IMR-90 (cell line): ENCODE data around the gene ARRDC2. TPM values are rescaled to one million over a fixed set of nuclear protein-coding genes. Genes with fewer than 3 reads are reported as not detected.

Source experiments
- ATAC-seq: fragments of 200-7000 bp; cut with Tn5 transposase; 2 replicates; pipeline ENCODE4 v1.9.1; 2020; ENCODE audit warnings: low read depth, mild to moderate bottlenecking, moderate library complexity
- BruUV-seq: library from RNA; stranded (reverse); fragments of 400-500 nt; replicated peaks from 2 replicates; lab custom pipeline; 2021; lab: Mats Ljungman, UMichigan
- CTCF ChIA-PET: fragments of 300-600 bp; formaldehyde crosslinking; extraction: SDS; loops from one replicate; lab custom pipeline; 2021; ENCODE audit warnings: antibody characterized with exemption; lab: Yijun Ruan, JAX
- POLR2A ChIA-PET: fragments of 300-600 bp; sonication (Branson Sonifier 250); formaldehyde crosslinking; loops from one replicate; lab custom pipeline; 2022; ENCODE audit warnings: antibody characterized with exemption; ENCODE audit not compliant: unreplicated experiment; lab: Charles Lee
- DNase-seq: peaks from one replicate; pipeline ENCODE4 v3.0.0; 2013
- H2AFZ ChIP-seq: replicated peaks from 2 replicates; pipeline ENCODE3; 2013; ENCODE audit warnings: low read length, mild to moderate bottlenecking; ENCODE audit not compliant: poor library complexity
- H2AK5ac ChIP-seq: 2 replicates; pipeline ENCODE4 v1.6.1; 2013; ENCODE audit warnings: low read depth, low read length, inconsistent platforms
- H2AK9ac ChIP-seq: replicated peaks from 2 replicates; pipeline ENCODE3; 2013; ENCODE audit warnings: mild to moderate bottlenecking, low read depth, low read length, moderate library complexity; ENCODE audit not compliant: poor library complexity
- H2BK120ac ChIP-seq: 2 replicates; pipeline ENCODE4 v1.6.1; 2013; ENCODE audit warnings: low read depth, low read length, inconsistent platforms
- H2BK15ac ChIP-seq: 3 replicates; pipeline ENCODE4 v1.6.1; 2013; ENCODE audit warnings: low read depth, low read length, inconsistent platforms
- H2BK20ac ChIP-seq: 2 replicates; pipeline ENCODE4 v1.6.1; 2013; ENCODE audit warnings: low read depth, mild to moderate bottlenecking, inconsistent platforms, low read length, moderate library complexity
- H2BK5ac ChIP-seq: 2 replicates; pipeline ENCODE4 v1.6.1; 2013; ENCODE audit warnings: mild to moderate bottlenecking, low read depth, low read length, inconsistent platforms; ENCODE audit not compliant: poor library complexity, severe bottlenecking
- H3K14ac ChIP-seq: replicated peaks from 2 replicates; pipeline ENCODE4 v1.6.1; 2013; ENCODE audit warnings: low read depth, low read length, inconsistent platforms
- H3K18ac ChIP-seq: 2 replicates; pipeline ENCODE4 v1.6.1; 2013; ENCODE audit warnings: low read depth, low read length, control low read depth
- H3K23ac ChIP-seq: 2 replicates; pipeline ENCODE4 v1.6.1; 2013; ENCODE audit warnings: low read depth, low read length, inconsistent platforms
- H3K27ac ChIP-seq: 2 replicates; pipeline ENCODE4 v1.5.1; 2013; ENCODE audit warnings: mild to moderate bottlenecking, control low read depth, low read length; ENCODE audit not compliant: insufficient read depth
- H3K27me3 ChIP-seq: 2 replicates; pipeline ENCODE4 v1.6.1; 2013; ENCODE audit warnings: low read length; ENCODE audit not compliant: control insufficient read depth, insufficient read depth
- H3K36me3 ChIP-seq: 2 replicates; pipeline ENCODE4 v1.6.1; 2013; ENCODE audit warnings: low read length, mixed read lengths; ENCODE audit not compliant: control insufficient read depth, insufficient read depth
- H3K4ac ChIP-seq: 2 replicates; pipeline ENCODE4 v1.6.1; 2013; ENCODE audit warnings: low read depth, low read length, inconsistent platforms
- H3K4me1 ChIP-seq: 2 replicates; pipeline ENCODE4 v1.6.1; 2013; ENCODE audit warnings: low read length, mixed read lengths; ENCODE audit not compliant: control insufficient read depth, insufficient read depth
- H3K4me2 ChIP-seq: 2 replicates; pipeline ENCODE4 v1.6.1; 2013; ENCODE audit warnings: low read depth, mild to moderate bottlenecking, control low read depth, low read length, moderate library complexity
- H3K4me3 ChIP-seq: 2 replicates; pipeline ENCODE4 v1.5.1; 2013; ENCODE audit warnings: low read depth, mild to moderate bottlenecking, control low read depth, low read length, moderate library complexity; ENCODE audit not compliant: insufficient read depth
- H3K56ac ChIP-seq: 2 replicates; pipeline ENCODE4 v1.6.1; 2013; ENCODE audit warnings: low read length, inconsistent platforms; ENCODE audit not compliant: insufficient read depth; ENCODE audit errors: extremely low read depth
- H3K79me1 ChIP-seq, 2 experiments: 2 replicates each; pipeline ENCODE4 v1.6.1; 2013; ENCODE audit warnings: low read length in 2 of 2, inconsistent platforms in 1 of 2, low read depth in 1 of 2
- H3K9ac ChIP-seq: 2 replicates; pipeline ENCODE4 v1.6.1; 2013; ENCODE audit warnings: low read depth, low read length, control low read depth
- H3K9me1 ChIP-seq: 2 replicates; pipeline ENCODE4 v1.6.1; 2013; ENCODE audit warnings: low read length, inconsistent platforms; ENCODE audit not compliant: insufficient read depth
- H3K9me3 ChIP-seq: 2 replicates; pipeline ENCODE4 v1.6.1; 2013; ENCODE audit warnings: low read length; ENCODE audit not compliant: control insufficient read depth, insufficient read depth
- H4K20me1 ChIP-seq: 2 replicates; pipeline ENCODE4 v1.6.1; 2013; ENCODE audit warnings: low read length, inconsistent platforms; ENCODE audit not compliant: insufficient read depth
- H4K5ac ChIP-seq: 2 replicates; pipeline ENCODE4 v1.6.1; 2013; ENCODE audit warnings: mild to moderate bottlenecking, low read depth, low read length, control low read depth
- H4K8ac ChIP-seq, 2 experiments: 2 replicates each; pipeline ENCODE4 v1.6.1; 2013; ENCODE audit warnings: low read depth in 2 of 2, low read length in 2 of 2, control low read depth in 1 of 2, inconsistent platforms in 1 of 2
- H4K91ac ChIP-seq: 2 replicates; pipeline ENCODE4 v1.6.1; 2013; ENCODE audit warnings: low read depth, low read length, inconsistent platforms; ENCODE audit not compliant: insufficient read depth
- BHLHE40 ChIP-seq: fragments of 150-350 bp; IDR thresholded peaks from 2 replicates; pipeline ENCODE4 v1.6.1; 2016; ENCODE audit warnings: mild to moderate bottlenecking, low read depth, low read length
- CHD1 ChIP-seq: IDR thresholded peaks from 2 replicates; pipeline ENCODE4 v1.6.1; 2012; ENCODE audit warnings: low read depth, low read length, improper control_type of control experiment
- FOS ChIP-seq: fragments of 150-350 bp; IDR thresholded peaks from 2 replicates; pipeline ENCODE4 v1.6.1; 2016; ENCODE audit warnings: low read depth, low read length
- MAFK ChIP-seq: IDR thresholded peaks from 2 replicates; pipeline ENCODE4 v1.6.1; 2012; ENCODE audit warnings: low read depth, low read length, improper control_type of control experiment
- MAZ ChIP-seq: IDR thresholded peaks from 2 replicates; pipeline ENCODE4 v1.6.1; 2012; ENCODE audit warnings: low read depth, mild to moderate bottlenecking, low read length, improper control_type of control experiment, moderate library complexity, borderline replicate concordance
- MXI1 ChIP-seq: IDR thresholded peaks from 2 replicates; pipeline ENCODE4 v1.6.1; 2012; ENCODE audit warnings: low read depth, mild to moderate bottlenecking, low read length, moderate library complexity, borderline replicate concordance
- NFE2L2 ChIP-seq: fragments of 150-350 bp; IDR thresholded peaks from 2 replicates; pipeline ENCODE4 v1.6.1; 2016; ENCODE audit warnings: low read depth, mild to moderate bottlenecking, low read length
- RAD21 ChIP-seq: IDR thresholded peaks from 2 replicates; pipeline ENCODE4 v1.6.1; 2012; ENCODE audit warnings: low read length, improper control_type of control experiment
- RCOR1 ChIP-seq: IDR thresholded peaks from 2 replicates; pipeline ENCODE4 v1.6.1; 2012; ENCODE audit warnings: mild to moderate bottlenecking, low read length, improper control_type of control experiment; ENCODE audit not compliant: insufficient replicate concordance
- RFX5 ChIP-seq: IDR thresholded peaks from 2 replicates; pipeline ENCODE4 v1.8.0; 2012; ENCODE audit warnings: low read depth, mild to moderate bottlenecking, low read length, moderate library complexity
- WGBS, 2 experiments: methylation state at CpG; one replicate each; pipeline versions ENCODE4 v1.1.5 to v1.1.7; 2013; ENCODE audit warnings: missing lambda C conversion rate in 2 of 2; ENCODE audit not compliant: insufficient read length in 1 of 2; ENCODE audit errors: extremely low coverage in 2 of 2; 5-methylcytosine and 5-hydroxymethylcytosine counted together
- dilution Hi-C: fragments of 300-500 bp; cut with HindIII; formaldehyde crosslinking; loops from one replicate; pipeline ENCODE4 v1.14.3; 2018; ENCODE audit warnings: low sequenced_read_pairs; ENCODE audit not compliant: unreplicated experiment
- in situ Hi-C: fragments of 300-500 bp; cut with MboI; formaldehyde crosslinking; loops from 3 replicates; pipeline ENCODE4 v1.14.3; 2019; ENCODE audit warnings: low sequenced_read_pairs, inconsistent platforms, mixed read lengths
- intact Hi-C: fragments of 100-400 bp; cut with micrococcal nuclease; formaldehyde crosslinking; loops from 2 replicates; pipeline ENCODE4 v1.10.0; 2022
- polyA plus RNA-seq, 3 experiments: library from polyadenylated mRNA; depleted of rRNA; stranded (reverse); fragments of >200 nt; gene quantifications; 2 replicates each; pipeline ENCODE4 v1.2.3, GENCODE V29; 2012; ENCODE audit warnings: low replicate concordance in 1 of 3
- total RNA-seq: library from RNA; depleted of rRNA; stranded (reverse); fragments of >200 nt; gene quantifications from 2 replicates; pipeline ENCODE4 v1.2.3, GENCODE V29; 2012

ARRDC2 gene
- total and polyA plus RNA-seq, 2 of the 4 experiments (the other 2 are of a cell fraction): 1.4 to 4.9 TPM

- ChIA-PET CTCF (no interaction called here), POLR2A (interaction anchor here (0.7 kb wide), 1 partner anchor 9 kb away, joined by 4 read pairs; no protein-coding TSS in a partner anchor)
- Histone ChIP-seq H3K9me3 (no peaks in the 10 kb centered on the region), H3K27ac (no peak overlapping the region), H4K5ac (no peak overlapping the region), H3K9me1 (no peaks in the 10 kb centered on the region), H2BK5ac (no peak overlapping the region), H3K36me3 (no peaks in the 10 kb centered on the region), H3K4me1 (no peaks in the 10 kb centered on the region), H3K9ac (no peak overlapping the region), H3K56ac (no peak overlapping the region), H4K20me1 (no peaks in the 10 kb centered on the region), H4K8ac (no peak overlapping the region), H3K4ac (no peak overlapping the region), H2BK20ac (no peak overlapping the region), H3K79me1 (no peaks in the 10 kb centered on the region), H2AK5ac (no peak overlapping the region), H3K4me3 (no peak overlapping the region), H3K27me3 (peaks cover 22% of the 10 kb centered on the region), H2AK9ac (no peak overlapping the region), H2AFZ (peak overlapping the region; percentile 33), H3K14ac (no peak overlapping the region), H3K23ac (no peak overlapping the region), H2BK120ac (no peak overlapping the region), H3K4me2 (no peak overlapping the region), H2BK15ac (no peak overlapping the region), H3K18ac (no peak overlapping the region), H4K91ac (no peak overlapping the region)
- ATAC-seq: no peak
- no TSS peak for BruUV-seq
- intact Hi-C loops: no loop called here
- in situ Hi-C loops: no loop called here
- no peak for DNase-seq
- TF ChIP-seq MAFK (no peak), CHD1 (no peak), RAD21 (no peak), NFE2L2 (no peak), MXI1 (no peak), FOS (no peak), MAZ (no peak), RCOR1 (no peak), BHLHE40 (no peak), RFX5 (no peak)
- dilution Hi-C loops: no loop called here
- no CpG with 5 or more reads among the region's 8 CpGs for WGBS, 2 experiments
Measured at GRCh38 chr19:17975032-17975431, 32.9 kb upstream of the ARRDC2 start.
